ENCODE results near the gene ORC5.

ORC5 gene

DNA sequence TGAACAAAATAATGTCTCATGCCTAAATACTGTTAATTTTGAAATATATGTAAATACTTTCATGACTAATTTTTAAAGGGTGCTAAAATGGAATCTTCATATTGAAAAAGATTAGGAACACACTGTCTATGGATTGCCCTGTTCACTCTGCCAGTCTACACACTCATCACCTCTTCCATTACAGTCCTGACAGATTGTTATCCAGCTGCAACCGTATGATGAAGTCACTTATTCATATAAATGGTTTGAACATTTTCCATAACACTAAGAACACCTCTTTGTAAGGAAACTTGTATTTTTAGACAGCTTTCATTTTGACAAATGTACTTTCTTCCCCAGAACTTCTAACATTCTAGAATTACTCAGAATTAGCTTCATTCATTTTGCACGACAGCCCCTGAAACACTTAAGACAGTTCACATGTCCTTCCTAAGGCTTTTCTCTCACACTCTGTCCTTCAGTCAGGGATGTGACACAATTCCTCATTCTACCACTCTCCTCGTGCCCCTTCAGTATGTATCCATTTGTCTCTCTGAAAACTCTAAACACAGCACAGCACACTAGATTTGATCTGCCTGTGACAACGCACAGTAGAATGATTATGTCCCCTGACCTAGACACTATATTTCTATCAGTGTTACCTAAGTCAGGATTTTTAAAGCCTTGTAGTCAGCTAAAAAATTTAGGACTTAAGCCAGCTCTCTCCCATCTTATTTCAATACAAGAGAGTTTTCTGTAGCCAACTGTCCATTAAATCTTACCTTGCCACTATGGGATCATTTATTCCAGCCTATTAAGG lies 71.9 kb downstream of the ORC5 start:
- TF ChIP-seq, protein P1, sequence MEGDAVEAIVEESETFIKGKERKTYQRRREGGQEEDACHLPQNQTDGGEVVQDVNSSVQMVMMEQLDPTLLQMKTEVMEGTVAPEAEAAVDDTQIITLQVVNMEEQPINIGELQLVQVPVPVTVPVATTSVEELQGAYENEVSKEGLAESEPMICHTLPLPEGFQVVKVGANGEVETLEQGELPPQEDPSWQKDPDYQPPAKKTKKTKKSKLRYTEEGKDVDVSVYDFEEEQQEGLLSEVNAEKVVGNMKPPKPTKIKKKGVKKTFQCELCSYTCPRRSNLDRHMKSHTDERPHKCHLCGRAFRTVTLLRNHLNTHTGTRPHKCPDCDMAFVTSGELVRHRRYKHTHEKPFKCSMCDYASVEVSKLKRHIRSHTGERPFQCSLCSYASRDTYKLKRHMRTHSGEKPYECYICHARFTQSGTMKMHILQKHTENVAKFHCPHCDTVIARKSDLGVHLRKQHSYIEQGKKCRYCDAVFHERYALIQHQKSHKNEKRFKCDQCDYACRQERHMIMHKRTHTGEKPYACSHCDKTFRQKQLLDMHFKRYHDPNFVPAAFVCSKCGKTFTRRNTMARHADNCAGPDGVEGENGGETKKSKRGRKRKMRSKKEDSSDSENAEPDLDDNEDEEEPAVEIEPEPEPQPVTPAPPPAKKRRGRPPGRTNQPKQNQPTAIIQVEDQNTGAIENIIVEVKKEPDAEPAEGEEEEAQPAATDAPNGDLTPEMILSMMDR (conservative IDR thresholded peaks at IDR 0.05; ENCODE audit: low read depth, low read length), result no peak
- H3K4me3 ChIP-seq (ENCODE audit: low read depth, low read length), result no peak overlapping the region
- DNase-seq (ENCODE audit: low read depth), result no peak

GRCh38 chr7:104133238-104133637 lies 74.6 kb downstream of the ORC5 start:
- DNase-seq (ENCODE audit: low read depth), result peak; percentile 13
- TF ChIP-seq, protein P1 (conservative IDR thresholded peaks at IDR 0.05; ENCODE audit: low read depth, low read length), result no peak
- H3K4me3 ChIP-seq (ENCODE audit: low read depth, low read length), result no peak overlapping the region

DNA sequence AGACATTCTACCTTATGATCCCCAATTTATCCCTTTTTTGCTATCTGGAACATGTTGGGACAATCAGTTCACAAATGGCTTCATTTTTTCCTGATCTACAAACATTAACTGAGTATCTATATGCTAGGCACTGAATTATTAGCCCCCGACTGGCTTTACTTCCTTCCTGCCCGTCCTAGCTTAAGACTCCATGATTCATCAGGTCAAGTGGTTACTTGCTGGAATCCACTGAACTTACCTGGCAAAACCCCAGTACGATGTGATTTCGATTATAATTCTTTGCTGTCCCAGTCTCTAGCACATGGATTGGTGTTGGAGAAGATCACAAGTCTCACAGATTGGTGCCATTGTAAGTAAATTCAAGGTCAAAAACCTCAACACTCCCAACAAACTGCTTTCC lies 77.1 kb downstream of the ORC5 start:
- DNase-seq (ENCODE audit: low read depth), result peak; percentile 17

GRCh38 chr7:104127204-104127603 lies 80.6 kb downstream of the ORC5 start:
- H3K4me3 ChIP-seq (ENCODE audit: low read depth, low read length), result no peak overlapping the region
- TF ChIP-seq, protein P1 (conservative IDR thresholded peaks at IDR 0.05; ENCODE audit: low read depth, low read length), result no peak
- DNase-seq (ENCODE audit: low read depth), result no peak

More for the DNA sequence above, 77.1 kb downstream of the ORC5 start:
- no peak overlapping the region for H3K4me3 ChIP-seq (ENCODE audit: low read depth, low read length)
- TF ChIP-seq, protein P1 (conservative IDR thresholded peaks at IDR 0.05; ENCODE audit: low read depth, low read length), result no peak

DNA sequence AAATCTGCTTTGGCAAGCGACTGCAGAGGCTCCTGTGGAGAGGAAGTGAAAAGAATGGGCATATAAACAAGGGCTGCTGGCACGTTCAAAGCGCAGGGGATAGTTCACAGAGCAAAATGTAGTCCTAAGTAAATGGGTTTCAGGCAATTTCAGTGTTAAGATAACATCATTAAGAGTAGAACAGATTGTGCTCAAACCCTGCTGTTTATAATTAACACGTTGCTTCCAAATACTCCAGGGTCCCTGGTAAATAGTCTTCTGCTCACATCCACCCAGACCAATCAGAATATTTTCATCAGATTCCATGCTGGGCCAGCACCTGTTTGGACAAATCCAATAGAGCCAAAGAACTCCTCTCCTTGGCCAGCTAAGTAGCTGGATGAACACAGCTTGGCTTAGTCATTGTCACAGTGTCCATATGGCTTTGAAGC lies 81.4 kb downstream of the ORC5 start:
- DNase-seq (ENCODE audit: low read depth), result peak; percentile 43
- H3K4me3 ChIP-seq (ENCODE audit: low read depth, low read length), result no peak overlapping the region
- TF ChIP-seq, protein P1 (conservative IDR thresholded peaks at IDR 0.05; ENCODE audit: low read depth, low read length), result no peak

GRCh38 chr7:104124893-104125477 lies 82.8 kb downstream of the ORC5 start:
- H3K4me3 ChIP-seq (ENCODE audit: low read depth, low read length), result no peak overlapping the region
- no peak for DNase-seq (ENCODE audit: low read depth)
- TF ChIP-seq, protein P1 (conservative IDR thresholded peaks at IDR 0.05; ENCODE audit: low read depth, low read length), result no peak

Measured in choroid plexus epithelial cell (primary cell).